NCI-H2081 treated with DMSO at 0.1 percent for 48 hours (cell line): ENCODE measurements around the gene CRYBG1.
"Not testable (repeated sequence)": the region's sequence is repeated elsewhere in the genome, so short reads cannot be mapped to it uniquely, and the experiment has no call there.

Experiments
- DNase-seq: peaks from one replicate; lab custom pipeline; 2025; lab: John Stamatoyannopoulos, UW

Gene CRYBG1

DNA sequence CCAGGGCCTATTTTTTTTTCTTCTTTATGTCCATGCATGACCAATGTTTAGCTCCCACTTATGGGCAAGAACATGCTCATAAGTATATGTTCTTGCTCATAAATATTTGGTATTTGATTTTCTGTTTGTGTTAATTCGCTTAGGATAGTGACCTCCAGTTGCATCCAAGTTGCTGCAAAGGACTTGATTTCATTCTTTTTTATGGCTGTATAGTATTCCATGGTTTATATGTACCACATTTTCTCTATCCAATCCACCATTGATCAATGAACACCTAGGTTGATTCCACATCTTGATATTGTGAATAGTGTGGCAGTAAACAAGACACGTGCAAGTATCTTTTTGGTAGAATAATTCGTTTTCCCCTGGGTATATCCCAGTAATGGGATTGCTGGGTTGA is 190.6 kb downstream of the CRYBG1 start:
- no peak for DNase-seq

DNA sequence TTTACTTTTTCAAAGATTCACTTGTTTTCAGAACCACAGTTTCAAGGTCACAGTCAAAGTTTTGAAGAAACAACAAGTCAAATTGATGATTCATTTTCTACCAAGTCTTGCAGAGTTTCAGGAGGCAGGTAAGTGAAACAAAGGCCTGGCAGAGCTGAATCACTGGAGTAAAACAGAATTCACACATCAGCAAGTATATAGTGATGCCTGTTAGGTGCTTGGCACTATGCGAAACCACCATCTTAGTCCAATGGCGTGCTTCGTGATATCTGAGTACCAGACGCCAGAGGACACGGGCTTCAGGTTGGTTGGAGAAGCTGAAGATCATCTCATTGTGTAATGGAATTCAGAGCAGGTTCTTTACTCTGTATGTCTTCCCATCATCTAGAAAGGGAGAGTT is 192.9 kb downstream of the CRYBG1 start:
- no peak for DNase-seq

DNA sequence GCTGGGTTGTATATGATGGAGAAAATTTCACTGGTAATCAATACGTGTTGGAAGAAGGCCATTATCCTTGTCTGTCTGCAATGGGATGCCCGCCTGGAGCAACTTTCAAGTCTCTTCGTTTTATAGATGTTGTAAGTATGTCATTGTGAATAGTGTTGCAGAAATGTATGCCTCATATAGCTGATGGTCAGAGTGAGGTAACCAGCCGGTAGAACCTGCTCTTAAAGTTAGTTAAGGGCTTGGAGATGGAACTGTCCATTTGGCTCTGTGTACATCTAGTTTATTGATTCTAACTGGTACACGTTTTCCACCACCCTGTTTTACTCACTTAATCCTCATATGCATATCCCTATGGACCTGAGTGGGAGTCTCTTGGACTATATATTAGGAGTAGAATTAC is 195.2 kb downstream of the CRYBG1 start:
- no peak for DNase-seq

DNA sequence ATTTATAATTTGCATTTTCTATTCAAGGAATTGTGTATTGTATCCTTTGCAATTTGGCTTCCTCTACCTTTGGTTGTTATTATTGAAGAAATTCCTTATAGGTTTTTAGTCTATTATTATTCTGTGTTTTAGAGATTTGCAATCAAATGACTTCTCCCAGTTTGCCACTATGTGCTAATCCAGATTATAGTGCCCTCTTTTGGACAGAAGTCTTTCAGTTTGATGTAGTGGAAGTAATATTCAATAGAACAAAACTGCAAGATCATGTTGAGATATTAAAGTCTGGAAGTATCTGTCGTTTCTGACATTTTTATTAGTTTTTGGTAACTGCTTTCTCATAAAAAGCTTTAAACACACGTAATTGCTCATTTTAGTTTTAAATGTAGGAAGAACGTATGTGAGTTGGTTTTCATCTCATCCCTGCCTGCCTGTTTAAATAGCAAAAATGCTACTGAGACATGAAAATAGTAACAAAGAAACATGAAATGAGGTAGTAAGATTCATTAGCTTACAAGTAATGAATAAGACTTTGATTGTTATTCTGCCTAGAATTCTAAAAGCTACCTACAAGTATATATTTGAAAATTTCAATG is 195.9 kb downstream of the CRYBG1 start:
- no peak for DNase-seq

DNA sequence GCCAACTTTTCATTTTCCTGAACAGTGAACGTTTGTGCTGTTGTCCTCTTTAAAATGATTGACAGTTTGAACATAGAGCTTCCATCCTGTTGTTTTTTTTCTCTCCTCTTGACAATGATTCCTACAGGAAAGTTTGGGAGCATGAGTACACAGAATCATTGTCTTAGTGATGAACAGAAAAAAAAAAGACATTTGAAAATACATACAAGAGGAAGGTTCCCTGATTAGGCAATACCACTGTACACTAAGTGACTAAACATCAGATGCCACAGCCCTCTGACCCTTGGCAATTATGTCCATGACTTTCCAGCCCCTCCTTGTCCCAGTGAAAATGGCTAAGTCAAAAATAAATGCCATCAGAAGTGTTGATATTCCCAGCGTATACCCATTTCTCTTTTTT is 197.3 kb downstream of the CRYBG1 start:
- DNase-seq = no peak

DNA sequence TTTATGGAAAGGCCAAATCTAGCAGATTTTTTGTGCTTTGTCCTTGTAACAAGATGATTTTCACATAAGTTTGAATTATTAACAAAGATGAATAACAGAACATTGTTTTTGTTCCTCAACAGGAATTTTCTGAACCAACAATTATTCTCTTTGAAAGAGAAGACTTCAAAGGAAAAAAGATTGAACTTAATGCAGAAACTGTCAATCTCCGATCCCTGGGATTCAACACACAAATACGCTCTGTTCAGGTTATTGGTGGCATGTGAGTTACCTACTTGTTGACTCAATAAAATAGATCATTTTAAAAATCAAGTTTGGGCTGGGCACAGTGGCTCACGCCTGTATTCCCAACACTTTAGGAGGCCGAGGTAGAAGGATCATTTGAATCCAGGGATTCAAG is 197.8 kb downstream of the CRYBG1 start:
- DNase-seq = no peak

DNA sequence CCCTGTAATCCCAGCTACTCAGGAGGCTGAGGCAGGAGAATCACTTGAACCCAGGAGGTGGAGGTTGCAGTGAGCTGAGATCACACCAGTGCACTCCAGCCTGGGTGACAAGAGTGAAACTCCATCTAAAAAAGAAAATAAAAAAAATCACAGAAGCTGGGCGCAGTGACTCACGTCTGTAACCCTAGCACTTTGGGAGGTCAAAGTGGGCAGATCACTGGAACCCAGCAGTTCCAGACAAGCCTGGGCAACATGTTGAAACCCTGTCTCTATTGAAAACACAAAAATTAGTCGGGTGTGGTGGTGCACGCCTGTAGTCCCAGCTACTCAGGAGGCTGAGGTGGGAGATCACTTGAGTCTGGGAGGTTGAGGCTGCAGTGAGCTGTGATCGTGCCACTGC is 199.1 kb downstream of the CRYBG1 start:
- DNase-seq = not testable (repeated sequence)

DNA sequence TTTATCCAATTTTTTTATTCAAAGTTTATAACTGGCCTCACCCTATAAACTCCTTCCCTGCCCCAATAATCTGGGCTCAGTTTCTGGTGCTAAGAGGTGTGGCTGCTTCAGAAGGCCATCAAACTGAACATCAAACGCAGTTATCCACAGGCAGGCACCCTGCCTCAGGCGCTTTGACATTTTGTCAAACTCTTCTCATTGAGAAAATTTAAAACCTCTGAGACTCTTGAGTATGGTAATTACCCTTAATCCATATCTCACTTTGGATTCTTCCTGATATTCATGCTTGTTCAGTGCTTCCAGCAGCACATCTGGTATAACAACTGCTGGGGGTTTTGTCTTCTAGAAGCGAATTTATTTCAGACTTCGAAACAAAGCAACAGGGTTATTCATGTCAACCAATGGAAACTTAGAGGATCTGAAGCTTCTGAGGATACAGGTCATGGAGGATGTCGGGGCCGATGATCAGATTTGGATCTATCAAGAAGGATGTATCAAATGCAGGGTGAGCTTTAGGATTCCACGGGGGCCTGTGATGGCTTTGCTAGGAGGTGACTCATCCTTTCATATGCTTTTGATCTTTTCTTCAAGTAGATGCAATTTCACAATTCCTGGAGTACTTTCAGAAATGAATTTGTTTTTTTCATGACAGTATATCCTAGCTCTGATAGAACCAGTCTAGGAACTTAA is 200.6 kb downstream of the CRYBG1 start:
- no peak for DNase-seq

DNA sequence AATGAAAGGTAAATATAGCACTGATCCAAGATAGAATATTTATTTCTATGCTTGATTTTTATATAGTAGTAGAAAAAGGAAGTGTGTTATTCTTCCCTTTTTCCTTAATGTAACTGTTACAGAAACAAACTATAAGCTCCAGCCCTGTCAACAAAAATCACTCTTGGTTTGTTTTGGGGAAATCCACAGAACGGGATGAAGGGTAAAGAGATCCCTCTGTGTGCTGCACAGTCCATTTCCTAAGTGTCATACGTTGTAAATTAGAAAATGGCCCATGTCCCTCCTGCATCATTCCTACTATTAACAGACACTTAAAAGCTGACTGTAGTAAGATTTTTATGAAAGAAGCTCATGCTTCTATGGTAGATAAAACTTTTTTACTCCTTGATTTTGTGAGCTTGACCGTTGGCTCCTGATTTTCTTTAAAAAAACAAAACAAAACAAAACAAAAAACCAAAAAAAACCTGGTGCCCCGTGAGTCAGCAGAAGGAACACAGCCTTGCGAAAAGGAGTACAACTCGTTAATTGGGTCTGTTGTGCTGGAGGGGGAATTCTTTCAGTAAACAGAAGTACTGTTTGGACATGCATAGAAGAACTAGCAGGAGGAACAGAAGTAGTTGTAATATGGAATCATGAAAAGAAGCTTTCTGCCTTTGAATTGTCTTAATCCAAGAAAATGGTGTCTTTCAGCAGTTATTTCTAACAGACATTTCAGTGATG is 201.3 kb downstream of the CRYBG1 start:
- DNase-seq = no peak

DNA sequence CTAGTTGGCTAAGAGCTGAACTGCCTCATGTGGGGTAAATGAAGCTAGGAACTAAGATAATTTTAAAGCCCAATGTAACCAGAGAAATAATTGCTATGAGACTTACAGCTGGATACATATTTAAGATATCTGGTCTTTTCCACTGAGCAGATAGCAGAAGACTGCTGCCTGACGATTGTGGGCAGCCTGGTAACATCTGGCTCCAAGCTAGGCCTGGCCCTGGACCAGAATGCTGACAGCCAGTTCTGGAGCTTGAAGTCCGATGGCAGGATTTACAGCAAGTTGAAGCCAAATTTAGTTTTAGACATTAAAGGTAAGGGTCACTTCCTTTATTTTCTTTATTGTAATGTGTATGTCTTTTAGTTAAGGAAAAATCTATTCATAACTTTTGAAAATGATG is 203.1 kb downstream of the CRYBG1 start:
- no peak for DNase-seq

DNA sequence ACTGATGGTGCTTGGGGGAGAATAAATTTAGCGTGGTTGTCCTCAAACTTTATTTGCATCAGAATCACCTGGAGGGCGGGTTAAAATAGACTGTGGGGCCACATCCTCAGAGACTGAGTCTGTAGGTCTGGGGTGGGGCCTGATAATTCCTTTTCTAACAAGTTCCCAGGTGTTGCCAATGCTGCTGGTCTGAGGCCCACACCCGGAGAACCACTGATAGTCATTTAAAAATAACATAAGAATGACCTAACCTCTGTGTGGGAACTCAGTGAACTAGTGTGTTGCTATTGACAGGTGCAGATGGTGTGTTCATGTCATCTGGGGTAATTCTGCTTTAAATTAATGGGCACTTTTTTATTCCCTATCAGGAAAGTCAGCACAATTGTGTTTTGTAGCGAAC is 204.0 kb downstream of the CRYBG1 start:
- DNase-seq = no peak

DNA sequence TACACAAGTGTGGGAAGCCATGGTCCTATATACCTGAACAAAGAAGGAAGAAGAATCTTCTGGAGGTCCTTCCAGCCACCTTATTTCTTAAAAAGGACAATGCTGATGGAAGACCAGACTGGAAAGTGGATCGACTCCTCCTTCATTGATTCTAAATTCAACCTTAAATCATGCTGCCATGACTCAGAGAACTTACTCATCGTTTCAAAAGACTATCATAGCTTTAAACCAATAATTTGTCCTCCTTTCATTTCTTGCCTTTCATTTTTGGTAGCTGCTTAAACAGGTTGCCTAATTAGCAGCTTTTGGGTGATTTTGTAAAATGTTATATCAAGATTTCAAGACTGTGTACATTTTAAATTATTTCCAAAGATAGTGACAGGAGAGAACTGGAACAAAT is 208.0 kb downstream of the CRYBG1 start:
- no peak for DNase-seq

DNA sequence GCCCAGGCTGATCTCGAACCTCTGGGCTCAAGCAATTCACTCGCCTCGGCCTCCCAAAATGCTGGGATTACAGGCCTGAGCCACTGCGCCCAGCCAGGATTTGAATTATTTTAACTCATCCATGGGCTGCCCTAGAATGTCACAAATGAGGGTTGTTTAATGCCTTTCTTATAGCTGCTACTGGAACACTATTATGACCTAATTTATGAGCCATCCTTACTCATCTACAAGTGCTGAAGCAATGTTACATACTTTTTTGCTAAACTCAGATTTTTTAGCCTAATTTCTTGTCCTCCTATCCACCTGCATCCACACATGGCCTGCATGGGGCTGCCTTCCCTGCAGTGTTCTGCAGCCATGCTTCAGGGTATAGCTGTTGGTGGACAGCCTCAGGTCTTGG is 208.9 kb downstream of the CRYBG1 start:
- no peak for DNase-seq

DNA sequence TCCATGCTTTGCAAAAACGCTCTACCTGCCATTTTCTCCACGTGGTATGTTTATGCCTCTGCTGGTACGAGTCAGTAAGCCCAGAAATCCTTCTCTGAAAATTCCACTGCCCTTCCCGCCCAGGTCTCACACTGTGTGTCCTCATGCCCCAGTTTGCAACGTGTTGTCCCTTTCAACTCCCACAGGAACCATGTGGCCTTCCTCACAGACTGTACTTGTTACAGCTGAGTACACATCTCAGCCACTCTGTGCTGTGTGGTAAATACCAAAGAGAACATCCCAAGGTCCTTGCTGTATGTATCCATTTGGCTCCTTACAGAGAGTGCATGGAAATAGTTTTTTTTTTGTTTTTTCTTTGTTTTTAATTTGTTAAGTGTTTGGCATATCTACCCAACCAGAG is 211.9 kb downstream of the CRYBG1 start:
- DNase-seq = no peak

DNA sequence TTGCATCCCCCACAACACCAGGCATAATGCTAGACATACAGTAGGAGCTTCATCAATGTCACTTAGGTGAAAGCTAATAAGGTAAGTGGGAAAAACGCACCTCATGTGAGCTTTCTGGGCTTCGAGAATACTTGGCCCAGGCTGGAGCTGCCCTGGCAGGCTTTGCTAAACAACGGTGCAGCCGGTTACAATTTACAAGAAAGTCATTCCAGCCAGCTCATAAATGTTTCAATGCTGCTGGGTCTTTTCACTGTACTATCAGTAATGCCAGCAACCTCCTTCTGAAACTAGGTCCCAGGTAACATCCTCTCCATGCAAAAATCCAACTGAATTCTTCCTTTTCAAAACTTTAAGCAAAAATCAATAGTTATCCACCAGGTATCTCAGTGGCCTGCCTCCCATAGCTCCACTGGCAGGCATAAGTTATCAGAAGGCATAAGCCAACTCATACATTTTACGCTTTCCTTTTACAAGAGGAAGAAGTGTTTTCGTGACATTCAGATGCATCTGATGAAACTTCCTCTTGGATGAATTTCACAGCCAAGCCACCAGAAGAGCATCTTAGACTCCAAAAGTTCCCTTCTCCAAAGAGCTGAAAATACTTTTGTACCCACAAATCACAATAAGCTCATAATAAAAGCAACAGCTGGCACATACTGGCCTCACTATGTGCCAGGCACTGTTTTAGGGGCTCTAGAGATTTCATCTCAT is 212.5 kb downstream of the CRYBG1 start:
- no peak for DNase-seq

DNA sequence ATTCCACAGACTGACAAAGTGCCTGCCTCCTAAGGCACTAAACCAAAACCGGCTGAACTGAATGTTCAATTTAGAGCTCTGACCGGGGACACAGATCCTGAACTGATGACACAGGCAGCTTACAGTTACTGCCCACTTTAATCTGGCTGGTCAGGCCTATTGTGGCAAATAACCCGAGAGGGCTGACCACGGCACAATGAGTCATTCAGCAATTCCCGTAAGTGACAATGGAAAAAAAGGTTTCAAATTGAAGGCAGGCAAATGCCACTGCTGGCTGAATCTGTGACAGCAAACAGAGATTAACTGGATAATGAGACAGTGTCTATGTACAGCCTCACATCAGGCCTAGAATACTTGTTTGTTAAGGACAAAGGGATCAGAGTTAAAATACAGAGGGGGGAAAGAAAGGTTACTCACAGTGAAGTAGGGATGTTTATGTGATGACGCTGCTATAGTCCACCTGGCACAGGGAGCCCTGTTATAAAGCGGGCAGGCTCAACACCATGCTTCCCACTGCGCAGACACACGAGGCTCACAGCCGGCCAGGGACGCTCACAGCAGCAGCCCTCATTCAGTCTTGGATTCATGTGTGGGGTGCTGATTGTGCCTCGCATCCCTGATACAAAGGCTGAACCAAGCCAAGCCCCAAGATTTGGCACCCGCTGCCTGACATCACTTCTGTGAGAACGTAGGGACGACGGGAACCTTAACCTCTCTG is 214.4 kb downstream of the CRYBG1 start:
- DNase-seq = no peak

DNA sequence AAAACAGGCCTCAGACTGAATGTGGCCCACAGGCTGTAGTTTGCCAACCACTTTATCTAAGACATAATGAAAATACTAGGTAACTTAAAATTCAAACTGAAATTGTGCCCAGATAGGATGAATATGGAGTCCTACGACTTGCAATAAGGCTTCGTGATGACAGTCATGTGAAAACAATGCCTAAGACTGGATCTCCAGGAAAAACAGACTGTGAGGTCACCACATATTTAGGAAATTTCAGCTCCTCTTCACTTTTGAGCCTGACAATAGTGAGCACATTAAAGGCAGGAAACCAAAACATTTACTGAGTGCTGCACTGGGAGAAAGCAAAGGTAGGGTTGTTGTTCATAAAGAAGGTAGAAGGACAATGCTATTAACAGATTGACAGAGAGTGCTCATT is 218.8 kb downstream of the CRYBG1 start:
- no peak for DNase-seq

DNA sequence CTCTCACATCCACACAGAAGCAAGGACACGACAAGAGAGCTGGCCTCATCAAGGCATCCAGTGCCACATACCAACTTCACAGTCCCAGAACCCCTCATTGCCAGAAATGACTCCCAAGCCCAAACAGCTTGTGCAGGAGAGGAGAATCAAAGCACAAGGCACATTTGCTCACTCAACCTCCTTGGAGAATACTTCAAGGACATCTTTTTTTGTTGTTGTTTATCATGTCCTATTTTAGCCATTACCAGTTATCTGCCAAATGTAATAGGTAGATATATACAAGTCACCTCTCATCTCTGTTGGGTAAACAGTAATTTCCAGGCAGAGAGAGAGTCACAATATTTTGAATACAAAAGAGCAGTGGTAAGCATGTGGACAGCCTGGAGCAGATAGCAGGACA is 221.0 kb downstream of the CRYBG1 start:
- no peak for DNase-seq

DNA sequence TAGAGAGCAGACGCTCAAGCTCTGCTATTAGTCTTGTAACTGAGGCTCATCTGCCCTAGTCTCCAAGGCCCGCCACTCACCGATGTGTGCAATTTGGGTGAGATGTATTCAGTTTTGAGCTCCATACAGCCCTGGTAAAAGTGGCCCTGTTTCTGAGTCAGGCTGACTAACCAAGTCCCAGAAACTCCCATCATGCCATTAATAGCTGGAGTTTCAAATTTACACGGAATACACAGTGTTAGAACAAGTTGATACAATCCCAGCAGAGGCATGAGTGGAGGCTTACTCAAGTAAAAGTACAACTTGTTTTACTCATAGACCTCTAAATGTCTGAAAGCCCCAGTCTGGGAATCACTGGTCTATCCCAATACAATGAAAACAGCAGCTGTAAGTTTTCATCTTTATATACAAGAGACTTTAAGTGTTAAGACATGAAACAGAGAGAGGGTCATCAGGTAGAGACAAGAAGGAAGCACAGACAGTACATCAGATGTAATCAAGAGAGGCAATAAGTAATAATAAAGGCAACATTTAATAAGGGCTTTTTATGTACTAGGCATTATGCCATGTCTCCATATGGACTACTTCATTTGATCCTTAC is 226.4 kb downstream of the CRYBG1 start:
- no peak for DNase-seq

DNA sequence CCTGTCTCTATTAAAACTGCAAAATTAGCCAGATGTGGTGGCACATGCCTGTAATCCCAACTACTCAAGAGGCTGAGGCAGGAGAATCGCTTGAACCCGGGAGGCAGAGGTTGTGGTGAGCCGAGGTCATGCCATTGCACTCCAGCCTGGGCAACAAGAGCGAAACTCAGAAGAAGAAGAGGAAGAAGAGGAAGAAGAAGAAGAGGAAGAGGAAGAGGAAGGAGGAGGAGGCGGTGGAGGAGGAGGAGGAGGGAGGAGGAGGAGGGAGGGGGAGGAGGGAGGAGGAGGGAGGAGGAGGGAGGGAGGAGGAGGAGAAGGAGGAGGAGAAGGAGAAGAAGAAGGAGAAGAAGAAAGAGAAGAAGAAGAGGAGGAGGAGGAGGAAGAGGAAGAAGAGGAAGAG is 228.4 kb downstream of the CRYBG1 start:
- DNase-seq = not testable (repeated sequence)

DNA sequence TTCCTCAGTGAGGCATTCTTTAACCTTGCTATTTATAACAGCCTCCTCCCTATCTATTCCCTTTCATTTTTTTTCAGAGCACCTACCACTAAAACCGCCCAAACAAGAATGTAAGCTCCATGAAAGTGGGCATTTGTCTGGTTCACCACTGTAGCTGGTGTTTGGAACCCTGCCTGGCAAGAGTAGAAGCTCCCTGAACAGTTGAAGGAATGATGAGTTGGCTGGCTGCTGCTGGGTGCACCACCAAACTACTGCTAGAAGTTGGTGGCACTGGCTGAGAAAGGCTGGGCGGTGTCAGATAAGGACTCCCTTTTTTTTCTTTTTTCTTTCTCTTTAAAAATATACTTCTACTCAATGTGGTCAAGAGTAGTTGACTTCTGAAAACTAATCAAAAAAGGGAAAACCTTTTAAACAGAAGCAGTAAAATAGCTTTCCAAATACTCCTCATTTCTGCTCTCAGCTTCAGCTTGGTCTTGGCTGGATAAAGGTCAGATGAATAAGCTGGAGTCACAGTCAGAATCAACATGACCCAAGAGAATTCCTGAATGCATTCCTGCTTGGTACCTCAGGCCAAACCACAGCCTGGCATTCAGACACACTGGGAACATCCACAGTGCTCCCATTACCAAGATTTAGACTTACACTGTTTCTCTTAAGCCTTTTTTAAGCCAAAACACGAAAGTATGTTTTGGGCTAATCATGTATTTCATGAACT is 230.8 kb downstream of the CRYBG1 start:
- DNase-seq = no peak
